ENCODE data around the gene A2ML1. TPM values are rescaled to one million over a fixed set of nuclear protein-coding genes. Genes with fewer than 3 reads are reported as not detected.
A peak's percentile ranks its signal among the peaks of the same experiment; 100 is the strongest.
"Not testable (repeated sequence)": the region's sequence is repeated elsewhere in the genome, so short reads cannot be mapped to it uniquely, and the experiment has no call there.

Gene A2ML1
- total RNA-seq, 1 donor from 2014 or later, result not detected

DNA sequence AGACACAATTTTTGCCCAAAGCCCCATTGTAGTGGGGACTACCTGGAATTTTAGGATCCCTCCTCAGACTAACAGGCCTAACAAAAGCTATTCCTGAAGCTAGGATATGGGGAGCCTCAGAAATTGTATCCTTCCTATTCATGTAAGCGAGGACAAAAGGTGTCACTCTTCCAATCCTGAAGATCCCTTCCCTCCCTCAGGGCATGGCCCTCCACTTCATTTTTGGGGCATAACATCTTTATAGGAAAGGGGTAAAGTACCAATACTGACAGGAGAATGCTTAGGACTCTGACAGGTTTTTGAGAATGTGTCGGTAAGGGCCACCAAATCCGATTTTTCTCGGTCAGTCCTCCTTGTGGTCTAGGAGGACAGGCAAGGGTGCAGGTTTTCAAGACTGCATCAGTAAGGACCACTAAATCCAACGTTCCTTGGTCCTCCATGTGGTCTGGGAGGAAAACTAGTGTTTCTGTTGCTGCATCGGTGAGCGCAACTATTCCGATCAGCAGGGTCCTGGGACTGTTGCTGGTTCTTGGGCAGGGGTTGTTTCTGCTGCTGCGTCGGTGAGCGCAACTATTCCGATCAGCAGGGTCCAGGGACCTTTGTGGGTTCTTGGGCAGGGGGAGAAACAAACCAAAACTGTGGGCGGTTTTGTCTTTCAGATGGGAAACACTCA lies 32.9 kb upstream of the A2ML1 start:
- not testable (repeated sequence) for H3K9me3 ChIP-seq (ENCODE audit: insufficient read depth, low read depth, low read length); H3K4me2 ChIP-seq (ENCODE audit: low read length); H4K20me1 ChIP-seq (ENCODE audit: insufficient read depth, low read length); H3K4me1 ChIP-seq (ENCODE audit: insufficient read depth, low read length); H3K27ac ChIP-seq (ENCODE audit: low read depth, low read length); H2AFZ ChIP-seq (ENCODE audit: low read depth, low read length); H3K36me3 Mint-ChIP-seq (ENCODE audit: low read depth, unreplicated experiment); H3K27me3 Mint-ChIP-seq (ENCODE audit: low read depth, unreplicated experiment); H3K4me1 Mint-ChIP-seq (ENCODE audit: low read depth, unreplicated experiment); H3K27me3 ChIP-seq (ENCODE audit: insufficient read depth, low read length); H3K9me3 Mint-ChIP-seq (ENCODE audit: unreplicated experiment); H3K36me3 ChIP-seq (ENCODE audit: insufficient read depth, low read length); H3K27ac Mint-ChIP-seq (ENCODE audit: unreplicated experiment); H3K79me2 ChIP-seq (ENCODE audit: insufficient read depth, low read length); H3K9ac ChIP-seq (ENCODE audit: low read length); DNase-seq (ENCODE audit: low read depth); H3K4me3 ChIP-seq (ENCODE audit: insufficient read depth, low read depth, low read length); FAIRE-seq
- H3K4me3 Mint-ChIP-seq (ENCODE audit: unreplicated experiment), result peak overlapping the region; percentile 92

DNA sequence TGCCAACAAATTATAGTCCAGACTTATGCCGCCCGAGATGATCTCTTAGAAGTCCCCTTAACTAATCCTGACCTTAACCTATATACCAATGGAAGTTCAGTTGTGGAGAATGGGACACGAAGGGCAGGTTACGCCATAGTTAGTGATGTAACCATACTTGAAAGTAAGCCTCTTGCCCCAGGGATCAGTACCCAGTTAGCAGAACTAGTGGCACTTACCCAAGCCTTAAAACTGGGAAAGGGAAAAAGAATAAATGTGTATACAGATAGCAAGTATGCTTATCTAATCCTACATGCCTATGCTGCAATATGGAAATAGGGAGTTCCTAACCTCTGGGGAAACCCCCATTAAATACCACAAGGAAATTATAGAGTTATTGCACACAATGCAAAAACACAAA lies 29.2 kb upstream of the A2ML1 start:
- not testable (repeated sequence) for H3K4me2 ChIP-seq (ENCODE audit: low read length); H3K4me1 Mint-ChIP-seq (ENCODE audit: low read depth, unreplicated experiment); H3K9me3 Mint-ChIP-seq (ENCODE audit: unreplicated experiment); DNase-seq (ENCODE audit: low read depth); H3K27ac Mint-ChIP-seq (ENCODE audit: unreplicated experiment); H3K9me3 ChIP-seq (ENCODE audit: insufficient read depth, low read depth, low read length); H3K9ac ChIP-seq (ENCODE audit: low read length); H3K4me1 ChIP-seq (ENCODE audit: insufficient read depth, low read length); H3K27me3 Mint-ChIP-seq (ENCODE audit: low read depth, unreplicated experiment); H3K4me3 ChIP-seq (ENCODE audit: insufficient read depth, low read depth, low read length); H3K36me3 Mint-ChIP-seq (ENCODE audit: low read depth, unreplicated experiment); H3K27ac ChIP-seq (ENCODE audit: low read depth, low read length); H3K36me3 ChIP-seq (ENCODE audit: insufficient read depth, low read length); H3K4me3 Mint-ChIP-seq (ENCODE audit: unreplicated experiment); H2AFZ ChIP-seq (ENCODE audit: low read depth, low read length); H3K79me2 ChIP-seq (ENCODE audit: insufficient read depth, low read length); H3K27me3 ChIP-seq (ENCODE audit: insufficient read depth, low read length); H4K20me1 ChIP-seq (ENCODE audit: insufficient read depth, low read length); FAIRE-seq

DNA sequence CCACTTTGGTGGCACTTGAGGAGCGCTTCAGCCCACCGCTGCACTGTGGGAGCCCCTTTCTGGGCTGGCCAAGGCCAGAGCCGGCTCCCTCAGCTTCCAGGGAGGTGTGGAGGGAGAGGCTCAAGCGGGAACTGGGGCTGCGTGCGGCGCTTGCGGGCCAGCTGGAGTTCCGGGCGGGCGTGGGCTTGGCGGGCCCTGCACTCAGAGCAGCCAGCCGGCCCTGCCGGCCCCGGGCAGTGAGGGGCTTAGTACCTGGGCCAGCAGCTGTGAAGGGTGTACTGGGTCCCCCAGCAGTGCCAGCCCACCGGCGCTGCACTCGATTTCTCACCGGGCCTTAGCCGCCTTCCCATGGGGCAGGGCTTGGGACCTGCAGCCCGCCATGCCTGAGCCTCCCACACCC lies 27.8 kb upstream of the A2ML1 start:
- not testable (repeated sequence) for H3K27me3 Mint-ChIP-seq (ENCODE audit: low read depth, unreplicated experiment); H3K36me3 ChIP-seq (ENCODE audit: insufficient read depth, low read length); H3K9me3 Mint-ChIP-seq (ENCODE audit: unreplicated experiment); H3K4me1 Mint-ChIP-seq (ENCODE audit: low read depth, unreplicated experiment); H3K27me3 ChIP-seq (ENCODE audit: insufficient read depth, low read length); FAIRE-seq; H3K79me2 ChIP-seq (ENCODE audit: insufficient read depth, low read length); H3K27ac Mint-ChIP-seq (ENCODE audit: unreplicated experiment); H3K4me2 ChIP-seq (ENCODE audit: low read length); H3K4me3 Mint-ChIP-seq (ENCODE audit: unreplicated experiment); DNase-seq (ENCODE audit: low read depth); H3K9me3 ChIP-seq (ENCODE audit: insufficient read depth, low read depth, low read length); H2AFZ ChIP-seq (ENCODE audit: low read depth, low read length); H4K20me1 ChIP-seq (ENCODE audit: insufficient read depth, low read length); H3K4me1 ChIP-seq (ENCODE audit: insufficient read depth, low read length); H3K9ac ChIP-seq (ENCODE audit: low read length); H3K36me3 Mint-ChIP-seq (ENCODE audit: low read depth, unreplicated experiment); H3K4me3 ChIP-seq (ENCODE audit: insufficient read depth, low read depth, low read length); H3K27ac ChIP-seq (ENCODE audit: low read depth, low read length)

DNA sequence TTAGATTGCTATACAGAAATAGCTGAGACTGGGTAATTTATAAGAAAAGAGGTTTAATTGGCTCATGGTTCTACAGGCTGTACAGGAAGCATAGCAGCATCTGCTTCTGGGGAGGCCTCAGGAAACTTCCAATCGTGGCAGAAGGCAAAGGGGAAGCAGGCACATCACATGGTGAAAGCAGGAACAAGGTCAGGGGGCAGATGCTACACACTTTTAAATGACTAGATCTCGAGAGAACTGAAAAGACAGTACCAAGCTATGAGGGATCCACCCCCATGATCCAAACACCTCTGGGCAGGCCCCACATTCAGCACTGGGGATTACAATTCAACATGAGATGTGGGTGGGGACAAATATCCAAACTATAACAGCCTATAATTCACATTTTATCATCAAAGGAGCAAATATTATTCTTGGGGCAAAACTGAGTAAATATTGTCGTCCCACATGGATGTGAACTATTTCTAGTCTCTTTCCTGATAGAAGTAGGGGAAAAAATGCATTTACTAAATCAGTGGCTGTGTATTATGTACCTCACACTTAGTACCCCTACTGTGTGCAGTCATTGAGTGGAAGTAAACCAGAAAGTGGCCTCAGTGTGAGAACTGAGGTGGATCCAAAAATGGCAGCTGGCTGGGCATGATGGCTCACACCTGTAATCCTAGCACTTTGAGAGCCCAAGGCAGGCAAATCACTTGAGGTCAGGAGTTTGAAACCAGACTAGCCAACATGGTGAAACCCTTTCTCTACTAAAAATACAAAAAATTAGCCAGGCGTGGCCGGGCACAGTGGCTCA lies 25.4 kb upstream of the A2ML1 start:
- Histone ChIP-seq H3K79me2 (ENCODE audit: insufficient read depth, low read length) (no peaks in the 10 kb centered on the region), H4K20me1 (ENCODE audit: insufficient read depth, low read length) (no peaks in the 10 kb centered on the region), H3K36me3 (ENCODE audit: insufficient read depth, low read length) (no peaks in the 10 kb centered on the region), H3K4me2 (ENCODE audit: low read length) (no peak overlapping the region), H3K4me3 (ENCODE audit: insufficient read depth, low read depth, low read length) (no peak overlapping the region), H3K27me3 (ENCODE audit: insufficient read depth, low read length) (no peaks in the 10 kb centered on the region), H3K9me3 (ENCODE audit: insufficient read depth, low read depth, low read length) (no peaks in the 10 kb centered on the region), H3K27ac (ENCODE audit: low read depth, low read length) (no peak overlapping the region), H2AFZ (ENCODE audit: low read depth, low read length) (no peak overlapping the region), H3K9ac (ENCODE audit: low read length) (no peak overlapping the region), H3K4me1 (ENCODE audit: insufficient read depth, low read length) (no peaks in the 10 kb centered on the region)
- Mint-ChIP-seq H3K4me1 (ENCODE audit: low read depth, unreplicated experiment) (no peaks in the 10 kb centered on the region), H3K36me3 (ENCODE audit: low read depth, unreplicated experiment) (peaks cover 3% of the 10 kb centered on the region), H3K9me3 (ENCODE audit: unreplicated experiment) (no peaks in the 10 kb centered on the region), H3K27ac (ENCODE audit: unreplicated experiment) (no peak overlapping the region), H3K4me3 (ENCODE audit: unreplicated experiment) (no peak overlapping the region), H3K27me3 (ENCODE audit: low read depth, unreplicated experiment) (no peaks in the 10 kb centered on the region)
- TF ChIP-seq, protein P1, sequence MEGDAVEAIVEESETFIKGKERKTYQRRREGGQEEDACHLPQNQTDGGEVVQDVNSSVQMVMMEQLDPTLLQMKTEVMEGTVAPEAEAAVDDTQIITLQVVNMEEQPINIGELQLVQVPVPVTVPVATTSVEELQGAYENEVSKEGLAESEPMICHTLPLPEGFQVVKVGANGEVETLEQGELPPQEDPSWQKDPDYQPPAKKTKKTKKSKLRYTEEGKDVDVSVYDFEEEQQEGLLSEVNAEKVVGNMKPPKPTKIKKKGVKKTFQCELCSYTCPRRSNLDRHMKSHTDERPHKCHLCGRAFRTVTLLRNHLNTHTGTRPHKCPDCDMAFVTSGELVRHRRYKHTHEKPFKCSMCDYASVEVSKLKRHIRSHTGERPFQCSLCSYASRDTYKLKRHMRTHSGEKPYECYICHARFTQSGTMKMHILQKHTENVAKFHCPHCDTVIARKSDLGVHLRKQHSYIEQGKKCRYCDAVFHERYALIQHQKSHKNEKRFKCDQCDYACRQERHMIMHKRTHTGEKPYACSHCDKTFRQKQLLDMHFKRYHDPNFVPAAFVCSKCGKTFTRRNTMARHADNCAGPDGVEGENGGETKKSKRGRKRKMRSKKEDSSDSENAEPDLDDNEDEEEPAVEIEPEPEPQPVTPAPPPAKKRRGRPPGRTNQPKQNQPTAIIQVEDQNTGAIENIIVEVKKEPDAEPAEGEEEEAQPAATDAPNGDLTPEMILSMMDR (IDR thresholded peaks at IDR 0.05; ENCODE audit: insufficient read depth, low read depth, low read length), result no peak
- no peak for FAIRE-seq
- no peak for DNase-seq (ENCODE audit: low read depth)

DNA sequence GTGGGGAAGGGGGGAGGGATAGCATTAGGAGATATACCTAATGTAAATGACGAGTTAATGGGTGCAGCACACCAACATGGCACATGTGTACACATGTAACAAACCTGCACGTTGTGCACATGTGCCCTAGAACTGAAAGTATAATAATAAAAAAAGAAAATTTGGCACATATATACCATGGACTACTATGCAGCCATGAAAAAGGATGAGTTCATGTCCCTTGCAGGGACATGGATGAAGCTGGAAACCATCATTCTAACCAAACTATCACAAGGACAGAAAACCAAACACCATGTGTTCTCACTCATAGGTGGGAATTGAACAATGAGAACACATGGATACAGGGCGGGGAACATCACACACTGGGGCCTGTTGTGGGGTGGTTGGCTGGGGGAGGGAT lies 21.2 kb upstream of the A2ML1 start:
- not testable (repeated sequence) for H3K27ac Mint-ChIP-seq (ENCODE audit: unreplicated experiment); H3K4me3 Mint-ChIP-seq (ENCODE audit: unreplicated experiment); FAIRE-seq; H3K27me3 ChIP-seq (ENCODE audit: insufficient read depth, low read length); H3K36me3 Mint-ChIP-seq (ENCODE audit: low read depth, unreplicated experiment); H3K4me3 ChIP-seq (ENCODE audit: insufficient read depth, low read depth, low read length); H3K79me2 ChIP-seq (ENCODE audit: insufficient read depth, low read length); H2AFZ ChIP-seq (ENCODE audit: low read depth, low read length); H3K9me3 ChIP-seq (ENCODE audit: insufficient read depth, low read depth, low read length); H3K4me1 ChIP-seq (ENCODE audit: insufficient read depth, low read length); H3K9ac ChIP-seq (ENCODE audit: low read length); H3K4me1 Mint-ChIP-seq (ENCODE audit: low read depth, unreplicated experiment); H3K4me2 ChIP-seq (ENCODE audit: low read length); DNase-seq (ENCODE audit: low read depth); H3K9me3 Mint-ChIP-seq (ENCODE audit: unreplicated experiment); H3K36me3 ChIP-seq (ENCODE audit: insufficient read depth, low read length); H3K27me3 Mint-ChIP-seq (ENCODE audit: low read depth, unreplicated experiment); H3K27ac ChIP-seq (ENCODE audit: low read depth, low read length); H4K20me1 ChIP-seq (ENCODE audit: insufficient read depth, low read length)

Measured in astrocyte (in vitro differentiated cells and primary cell).